Measurements from ENCODE around the gene MAD1L1. TPM values are rescaled to one million over a fixed set of nuclear protein-coding genes. Genes with fewer than 3 reads are reported as not detected.

Gene MAD1L1
- total and polyA plus RNA-seq, 2 of the 8 experiments (the other 6 are each of a cell fraction or from before 2014, with no cell fraction given) = 40.4 to 44.6 TPM

- no peak overlapping the region for H2BK12ac ChIP-seq (ENCODE audit: low read depth, low read length)
- peaks cover 2% of the 10 kb centered on the region; the same call in 1 of the 2 replicates for H3K79me1 ChIP-seq (ENCODE audit: low read depth, low read length)
- H3K36me3 ChIP-seq (ENCODE audit: control insufficient read depth in 2 of 4, insufficient read depth in 4 of 4, low read length in 3 of 4) = peaks cover 0 to 14% (median 3%) of the 10 kb centered on the region in 4 experiments; a peak in 2 of 8 replicates
- H4K20me1 ChIP-seq (replicated peaks in 1 of 2; ENCODE audit: control insufficient read depth in 1 of 2, insufficient read depth in 2 of 2, low read length in 2 of 2) = no peaks in the 10 kb centered on the region
- H3K23me2 ChIP-seq (ENCODE audit: low read depth, low read length) = no peaks in the 10 kb centered on the region
- no peak for DNase-seq (ENCODE audit: low read depth in 1 of 2, low spot score in 2 of 2)
- no peak overlapping the region for H4K91ac ChIP-seq (replicated peaks; ENCODE audit: insufficient read length, low read length)
- H2BK120ac ChIP-seq (replicated peaks; ENCODE audit: low read depth, low read length) = no peak overlapping the region
- H3K27me3 ChIP-seq (replicated peaks in 1 of 4; ENCODE audit: control insufficient read depth in 3 of 4, extremely low read depth in 1 of 4, insufficient read depth in 3 of 4, low read length in 3 of 4) = no peaks in the 10 kb centered on the region
- H3K9me3 ChIP-seq (ENCODE audit: insufficient read depth in 2 of 2, low read depth in 1 of 2, low read length in 1 of 2) = peaks cover 3 to 12% of the 10 kb centered on the region in 2 experiments; a peak in 1 of 4 replicates
- ChIA-PET POLR2A (ENCODE audit: partially characterized antibody) (no interaction called here), CTCF (ENCODE audit: partially characterized antibody) (no interaction called here)
- TF ChIP-seq SP2 (IDR thresholded peaks at IDR 0.05; ENCODE audit: low read length) (no peak), MAFK (IDR thresholded peaks at IDR 0.05; ENCODE audit: low read depth, low read length) (no peak), EGR1 (IDR thresholded peaks at IDR 0.05; ENCODE audit: borderline replicate concordance, low read depth, low read length) (no peak), GABPA (IDR thresholded peaks at IDR 0.05; ENCODE audit: borderline replicate concordance, insufficient read depth, low read length) (no peak)
- H3K4ac ChIP-seq (replicated peaks; ENCODE audit: insufficient read length, low read depth, low read length) = no peak overlapping the region
- no peak overlapping the region for H3K4me2 ChIP-seq (ENCODE audit: insufficient read depth in 1 of 2, low read depth in 2 of 2, low read length in 2 of 2)
- H3K14ac ChIP-seq (ENCODE audit: insufficient read length) = no peak overlapping the region
- no peak overlapping the region for H2BK5ac ChIP-seq (ENCODE audit: low read depth, low read length)
- peaks cover 0 to 10% of the 10 kb centered on the region in 2 experiments; a peak in 1 of 4 replicates for H3K79me2 ChIP-seq (ENCODE audit: control insufficient read depth in 1 of 2, insufficient read depth in 2 of 2, low read length in 2 of 2)
- no peak overlapping the region for H2AFZ ChIP-seq (ENCODE audit: low read length)
- no peak overlapping the region for H2BK15ac ChIP-seq (ENCODE audit: low read length)
- no peak overlapping the region for H3K9ac ChIP-seq (replicated peaks in 1 of 4; ENCODE audit: extremely low read depth in 1 of 4, low read depth in 3 of 4, low read length in 3 of 4)
- no peak overlapping the region for H3K27ac ChIP-seq (ENCODE audit: low read depth, low read length)
- H3K18ac ChIP-seq (ENCODE audit: extremely low read depth, low read length) = no peak overlapping the region
- H3K4me3 ChIP-seq (ENCODE audit: extremely low read depth in 1 of 4, insufficient read depth in 2 of 4, low read depth in 3 of 4, low read length in 4 of 4) = no peak overlapping the region
- no peak overlapping the region for H4K5ac ChIP-seq (ENCODE audit: insufficient read length, low read depth, low read length)
- WGBS, 2 experiments (ENCODE audit: extremely low coverage in 1 of 2, insufficient coverage in 1 of 2, insufficient read length in 1 of 2, insufficient replicate concordance in 2 of 2, low coverage in 1 of 2, low lambda C conversion rate in 2 of 2, missing lambda C conversion rate in 1 of 2) = 92 to 100% methylated on average over 2 to 8 of the region's 8 CpGs
- H3K4me1 ChIP-seq (replicated peaks in 1 of 4; ENCODE audit: control insufficient read depth in 3 of 4, insufficient read depth in 4 of 4, low read length in 3 of 4) = no peaks in the 10 kb centered on the region
- no peak for FAIRE-seq
- H2BK20ac ChIP-seq (ENCODE audit: low read length) = no peak overlapping the region
- H4K8ac ChIP-seq (ENCODE audit: extremely low read depth, insufficient read depth, low read length) = no peak overlapping the region
- no peak overlapping the region for H2AK5ac ChIP-seq (ENCODE audit: low read depth, low read length)
- no peak overlapping the region for H3K56ac ChIP-seq (replicated peaks; ENCODE audit: insufficient read length, low read depth, low read length)
- no peak overlapping the region for H3K23ac ChIP-seq (ENCODE audit: insufficient read length)
Measured at GRCh38 chr7:2185715-2186114, 47.0 kb downstream of the MAD1L1 start.
